Osteoblast (primary cell): ENCODE results near the gene ZC3HAV1. TPM values are rescaled to one million over a fixed set of nuclear protein-coding genes. Genes with fewer than 3 reads are reported as not detected.

Experiments used
- DNase-seq: peaks from one replicate; pipeline ENCODE4 v3.0.0; 2011; ENCODE audit warnings: low spot score, mixed read lengths; ENCODE audit not compliant: insufficient read length; ENCODE audit errors: missing footprints
- H2AFZ ChIP-seq: 2 replicates; pipeline ENCODE4 v1.6.0; 2011; ENCODE audit warnings: mild to moderate bottlenecking, low read length
- H3K27ac ChIP-seq: 2 replicates; pipeline ENCODE4 v1.5.1; 2011; ENCODE audit warnings: mild to moderate bottlenecking, low read depth, low read length, moderate library complexity
- H3K27me3 ChIP-seq: 2 replicates; pipeline ENCODE4 v1.6.0; 2012; ENCODE audit warnings: mild to moderate bottlenecking, control low read depth, inconsistent platforms, low read length, moderate library complexity; ENCODE audit not compliant: insufficient read depth
- H3K36me3 ChIP-seq: 2 replicates; pipeline ENCODE4 v1.5.1; 2011; ENCODE audit warnings: mild to moderate bottlenecking, low read length, control low read depth, moderate library complexity; ENCODE audit not compliant: insufficient read depth
- H3K4me1 ChIP-seq: 2 replicates; pipeline ENCODE4 v1.5.1; 2011; ENCODE audit warnings: mild to moderate bottlenecking, low read length, control low read depth, moderate library complexity; ENCODE audit not compliant: insufficient read depth
- H3K4me2 ChIP-seq: 2 replicates; pipeline ENCODE4 v1.6.0; 2011; ENCODE audit warnings: mild to moderate bottlenecking, low read length; ENCODE audit not compliant: insufficient read depth
- H3K4me3 ChIP-seq: fragments of 200-600 bp; sonication (generic); 3 replicates; pipeline ENCODE4 v1.5.1; 2012; ENCODE audit warnings: mild to moderate bottlenecking, low read length, inconsistent platforms; ENCODE audit not compliant: insufficient read depth
- H3K79me2 ChIP-seq: 2 replicates; pipeline ENCODE4 v1.6.0; 2012; ENCODE audit warnings: mild to moderate bottlenecking, low read length, control low read depth, inconsistent platforms; ENCODE audit not compliant: insufficient read depth
- H3K9me3 ChIP-seq: 2 replicates; pipeline ENCODE4 v1.5.1; 2011; ENCODE audit warnings: low read depth, low read length, control low read depth
- H4K20me1 ChIP-seq: 2 replicates; pipeline ENCODE4 v1.6.0; 2012; ENCODE audit warnings: mild to moderate bottlenecking, low read length, control low read depth; ENCODE audit not compliant: insufficient read depth
- CTCF ChIP-seq: IDR thresholded peaks from 2 replicates; pipeline ENCODE4 v1.5.1; 2011; ENCODE audit warnings: mild to moderate bottlenecking, low read depth, low read length, moderate library complexity; ENCODE audit errors: extremely low read depth
- total RNA-seq: library from RNA; depleted of rRNA; stranded (reverse); fragments of >200 nt; gene quantifications from 2 replicates; pipeline ENCODE4 v1.2.3, GENCODE V29; 2012

The ZC3HAV1 gene
- total RNA-seq, 1 donor, result 44.5 TPM

GRCh38 chr7:139054101-139054500, 55.4 kb downstream of the ZC3HAV1 start:
- H3K4me3 ChIP-seq, result no peak overlapping the region
- no peaks in the 10 kb centered on the region for H3K27me3 ChIP-seq
- no peak for DNase-seq
- H3K36me3 ChIP-seq, result peaks cover 46% of the 10 kb centered on the region
- no peaks in the 10 kb centered on the region for H3K79me2 ChIP-seq
- no peaks in the 10 kb centered on the region for H3K9me3 ChIP-seq
- no peak overlapping the region for H3K4me2 ChIP-seq
- H4K20me1 ChIP-seq, result no peaks in the 10 kb centered on the region
- no peak overlapping the region for H3K27ac ChIP-seq
- no peak for TF ChIP-seq CTCF
- no peaks in the 10 kb centered on the region for H3K4me1 ChIP-seq
- H2AFZ ChIP-seq, result no peak overlapping the region

DNA sequence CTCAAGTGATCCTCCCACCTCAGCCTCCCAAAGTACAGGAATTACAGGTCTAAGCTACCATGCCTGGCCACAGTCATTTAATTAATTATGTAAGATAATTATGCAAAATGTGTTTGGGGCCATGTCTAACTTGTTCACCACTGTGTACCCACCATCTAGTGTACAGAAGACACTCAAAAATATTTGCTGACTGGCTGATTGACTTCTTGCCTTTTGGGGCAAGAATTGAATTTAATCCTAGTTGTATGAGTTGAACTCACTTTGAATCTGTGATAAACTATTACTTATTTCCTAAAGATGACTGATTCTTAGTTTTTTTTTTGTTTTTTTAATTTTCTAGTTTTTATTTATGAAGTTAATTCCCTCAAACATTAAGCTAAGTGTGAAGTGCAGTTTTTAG, 57.9 kb downstream of the ZC3HAV1 start:
- no peak for TF ChIP-seq CTCF
- Histone ChIP-seq H3K4me3 (no peak overlapping the region), H3K4me1 (no peaks in the 10 kb centered on the region), H3K79me2 (no peaks in the 10 kb centered on the region), H3K27ac (no peak overlapping the region), H3K4me2 (no peak overlapping the region), H3K9me3 (no peaks in the 10 kb centered on the region), H3K27me3 (no peaks in the 10 kb centered on the region), H4K20me1 (no peaks in the 10 kb centered on the region), H3K36me3 (peaks cover 56% of the 10 kb centered on the region), H2AFZ (no peak overlapping the region)
- no peak for DNase-seq

- no peak for DNase-seq
- Histone ChIP-seq H2AFZ (no peak overlapping the region), H3K9me3 (no peaks in the 10 kb centered on the region), H3K4me1 (no peaks in the 10 kb centered on the region), H4K20me1 (no peaks in the 10 kb centered on the region), H3K79me2 (no peaks in the 10 kb centered on the region), H3K4me3 (no peak overlapping the region), H3K27me3 (no peaks in the 10 kb centered on the region), H3K27ac (no peak overlapping the region), H3K4me2 (no peak overlapping the region), H3K36me3 (peaks cover 66% of the 10 kb centered on the region)
- TF ChIP-seq CTCF, result no peak
These were observed 59.6 kb downstream of the ZC3HAV1 start for GRCh38 chr7:139049936-139050335.

GRCh38 chr7:139049111-139049510, 60.4 kb downstream of the ZC3HAV1 start:
- Histone ChIP-seq H3K4me2 (no peak overlapping the region), H3K9me3 (no peaks in the 10 kb centered on the region), H3K27me3 (no peaks in the 10 kb centered on the region), H4K20me1 (no peaks in the 10 kb centered on the region), H3K36me3 (peaks cover 59% of the 10 kb centered on the region), H3K79me2 (no peaks in the 10 kb centered on the region), H3K4me1 (no peaks in the 10 kb centered on the region), H2AFZ (no peak overlapping the region), H3K4me3 (no peak overlapping the region), H3K27ac (no peak overlapping the region)
- DNase-seq, result no peak
- no peak for TF ChIP-seq CTCF
